WTC11 (cell line): ENCODE results near the gene PRPF31. TPM values are rescaled to one million over a fixed set of nuclear protein-coding genes. Genes with fewer than 3 reads are reported as not detected.

Experiments used
- CREB1 ChIP-seq: sonication (generic); formaldehyde crosslinking; IDR thresholded peaks from 2 replicates; pipeline ENCODE4 v1.8.0; 2023; ENCODE audit warnings: mild to moderate bottlenecking, missing genetic modification reagents
- CREM ChIP-seq: sonication (generic); formaldehyde crosslinking; IDR thresholded peaks from 2 replicates; pipeline ENCODE4 v1.8.1; 2022; ENCODE audit warnings: mild to moderate bottlenecking, missing genetic modification reagents, moderate library complexity
- ESRRA ChIP-seq: sonication (generic); formaldehyde crosslinking; IDR thresholded peaks from 2 replicates; pipeline ENCODE4 v1.8.1; 2022; ENCODE audit warnings: mild to moderate bottlenecking, missing genetic modification reagents, borderline replicate concordance
- ETV6 ChIP-seq: sonication (generic); formaldehyde crosslinking; IDR thresholded peaks from 2 replicates; pipeline ENCODE4 v1.8.1; 2022; ENCODE audit warnings: mild to moderate bottlenecking, missing genetic modification reagents
- FOXP1 ChIP-seq: sonication (generic); formaldehyde crosslinking; IDR thresholded peaks from 2 replicates; pipeline ENCODE4 v1.8.0; 2022; ENCODE audit warnings: missing genetic modification reagents, mild to moderate bottlenecking, moderate library complexity, borderline replicate concordance
- GTF2I ChIP-seq: fragments of 250-450 bp; sonication (Bioruptor Pico); conservative IDR thresholded peaks from 2 replicates; pipeline ENCODE4 v1.4.0; 2021; ENCODE audit warnings: mild to moderate bottlenecking
- KAT7 ChIP-seq: sonication (generic); formaldehyde crosslinking; IDR thresholded peaks from 2 replicates; pipeline ENCODE4 v1.8.1; 2023; ENCODE audit warnings: missing genetic modification reagents, mild to moderate bottlenecking, borderline replicate concordance
- MXD4 ChIP-seq: fragments of 250-450 bp; sonication (Bioruptor Pico); IDR thresholded peaks from 2 replicates; pipeline ENCODE4 v1.8.0; 2021; ENCODE audit warnings: mild to moderate bottlenecking, moderate library complexity, borderline replicate concordance
- NFE2L1 ChIP-seq: sonication (generic); formaldehyde crosslinking; IDR thresholded peaks from 2 replicates; pipeline ENCODE4 v1.8.1; 2023; ENCODE audit warnings: missing genetic modification reagents
- SP1 ChIP-seq: sonication (generic); formaldehyde crosslinking; conservative IDR thresholded peaks from 2 replicates; pipeline ENCODE4 v1.8.1; 2022; ENCODE audit warnings: missing genetic modification reagents
- TCF7 ChIP-seq: sonication (generic); formaldehyde crosslinking; IDR thresholded peaks from 2 replicates; pipeline ENCODE4 v1.8.0; 2022; ENCODE audit warnings: mild to moderate bottlenecking, low read depth, missing genetic modification reagents, moderate library complexity
- TEAD1 ChIP-seq: sonication (generic); formaldehyde crosslinking; IDR thresholded peaks from 2 replicates; pipeline ENCODE4 v1.8.0; 2022; ENCODE audit warnings: mild to moderate bottlenecking, missing genetic modification reagents
- total RNA-seq: library from RNA; stranded (reverse); gene quantifications from 3 replicates; pipeline ENCODE4 v1.2.3, GENCODE V29; 2021
- TF ChIP-seq, protein P1 (sequence below): sonication (generic); formaldehyde crosslinking; IDR thresholded peaks from 2 replicates; pipeline ENCODE4 v1.8.1; 2022; ENCODE audit warnings: missing genetic modification reagents, borderline replicate concordance
- TF ChIP-seq, protein P2 (sequence below): sonication (generic); formaldehyde crosslinking; IDR thresholded peaks from 2 replicates; pipeline ENCODE4 v1.8.1; 2022; ENCODE audit warnings: low read depth, missing genetic modification reagents, borderline replicate concordance
- TF ChIP-seq, protein P3 (sequence below): sonication (generic); formaldehyde crosslinking; IDR thresholded peaks from 2 replicates; pipeline ENCODE4 v1.8.0; 2023; ENCODE audit warnings: missing genetic modification reagents
- TF ChIP-seq, protein P4 (sequence below): sonication (generic); formaldehyde crosslinking; IDR thresholded peaks from 2 replicates; pipeline ENCODE4 v1.8.0; 2023; ENCODE audit warnings: mild to moderate bottlenecking, missing genetic modification reagents
- TF ChIP-seq, protein P5 (sequence below): fragments of 200-600 bp; IDR thresholded peaks from 2 replicates; pipeline ENCODE4 v1.8.0; 2022; ENCODE audit warnings: antibody characterized with exemption

Gene PRPF31
- total RNA-seq, 1 experiment from 2014 or later, result 92.8 TPM

DNA sequence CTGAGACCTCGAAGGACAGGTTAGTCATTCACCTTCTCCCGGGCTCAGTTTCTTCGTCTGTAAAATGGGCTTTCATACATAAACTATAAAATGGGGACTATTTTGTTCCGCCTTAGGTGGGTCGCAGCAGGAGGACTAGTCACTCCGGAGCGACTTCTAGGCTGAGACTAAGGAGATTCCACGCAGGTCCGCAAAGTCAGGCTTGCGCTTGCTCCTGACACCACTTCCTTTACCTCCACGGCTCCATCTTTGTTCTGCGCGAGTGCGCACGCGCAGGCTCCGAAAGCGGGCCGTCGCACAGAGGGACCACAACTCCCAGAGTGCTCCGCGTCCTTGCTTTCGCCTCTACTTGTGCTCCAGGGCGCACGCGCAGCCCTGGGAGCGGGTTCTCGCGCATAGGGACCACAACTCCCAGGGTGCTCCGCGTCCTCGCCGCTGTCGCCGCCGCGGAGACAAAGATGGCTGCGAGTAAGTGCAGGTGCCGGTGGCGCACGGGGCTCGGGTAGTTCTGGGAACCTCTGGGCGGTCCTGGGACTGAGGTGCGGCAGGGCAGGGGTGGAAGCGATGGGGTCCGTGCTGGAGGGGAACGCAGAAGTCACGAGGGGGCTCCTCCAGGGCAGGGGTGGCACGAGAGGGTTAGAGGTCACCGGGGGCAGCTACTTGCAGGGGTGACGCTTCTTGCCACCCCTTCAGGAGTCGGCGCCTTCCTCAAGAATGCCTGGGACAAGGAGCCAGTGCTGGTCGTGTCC is 13.0 kb upstream of the PRPF31 start, which contains the start of gene NDUFA3 (continued):
- TF ChIP-seq ESRRA, result 0 out of 2 replicates have a peak, but pooled peaks have one; percentile 76
- TF ChIP-seq MXD4 (CRISPR knock-in tag), result no peak
- no peak; the same call in 1 of the 2 replicates for TF ChIP-seq ETV6 (CRISPR knock-in tag)
- 0 out of 2 replicates have a peak, but pooled peaks have one; percentile 52 for TF ChIP-seq CREM (CRISPR knock-in tag)
- TF ChIP-seq CREB1 (CRISPR knock-in tag), result no peak
- TF ChIP-seq TEAD1 (CRISPR knock-in tag), result no peak
- TF ChIP-seq, protein P1, sequence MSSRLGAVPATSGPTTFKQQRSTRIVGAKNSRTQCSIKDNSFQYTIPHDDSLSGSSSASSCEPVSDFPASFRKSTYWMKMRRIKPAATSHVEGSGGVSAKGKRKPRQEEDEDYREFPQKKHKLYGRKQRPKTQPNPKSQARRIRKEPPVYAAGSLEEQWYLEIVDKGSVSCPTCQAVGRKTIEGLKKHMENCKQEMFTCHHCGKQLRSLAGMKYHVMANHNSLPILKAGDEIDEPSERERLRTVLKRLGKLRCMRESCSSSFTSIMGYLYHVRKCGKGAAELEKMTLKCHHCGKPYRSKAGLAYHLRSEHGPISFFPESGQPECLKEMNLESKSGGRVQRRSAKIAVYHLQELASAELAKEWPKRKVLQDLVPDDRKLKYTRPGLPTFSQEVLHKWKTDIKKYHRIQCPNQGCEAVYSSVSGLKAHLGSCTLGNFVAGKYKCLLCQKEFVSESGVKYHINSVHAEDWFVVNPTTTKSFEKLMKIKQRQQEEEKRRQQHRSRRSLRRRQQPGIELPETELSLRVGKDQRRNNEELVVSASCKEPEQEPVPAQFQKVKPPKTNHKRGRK (CRISPR knock-in tag), result no peak
- TF ChIP-seq, protein P2, sequence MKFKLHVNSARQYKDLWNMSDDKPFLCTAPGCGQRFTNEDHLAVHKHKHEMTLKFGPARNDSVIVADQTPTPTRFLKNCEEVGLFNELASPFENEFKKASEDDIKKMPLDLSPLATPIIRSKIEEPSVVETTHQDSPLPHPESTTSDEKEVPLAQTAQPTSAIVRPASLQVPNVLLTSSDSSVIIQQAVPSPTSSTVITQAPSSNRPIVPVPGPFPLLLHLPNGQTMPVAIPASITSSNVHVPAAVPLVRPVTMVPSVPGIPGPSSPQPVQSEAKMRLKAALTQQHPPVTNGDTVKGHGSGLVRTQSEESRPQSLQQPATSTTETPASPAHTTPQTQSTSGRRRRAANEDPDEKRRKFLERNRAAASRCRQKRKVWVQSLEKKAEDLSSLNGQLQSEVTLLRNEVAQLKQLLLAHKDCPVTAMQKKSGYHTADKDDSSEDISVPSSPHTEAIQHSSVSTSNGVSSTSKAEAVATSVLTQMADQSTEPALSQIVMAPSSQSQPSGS (CRISPR knock-in tag), result no peak
- TF ChIP-seq, protein P3, sequence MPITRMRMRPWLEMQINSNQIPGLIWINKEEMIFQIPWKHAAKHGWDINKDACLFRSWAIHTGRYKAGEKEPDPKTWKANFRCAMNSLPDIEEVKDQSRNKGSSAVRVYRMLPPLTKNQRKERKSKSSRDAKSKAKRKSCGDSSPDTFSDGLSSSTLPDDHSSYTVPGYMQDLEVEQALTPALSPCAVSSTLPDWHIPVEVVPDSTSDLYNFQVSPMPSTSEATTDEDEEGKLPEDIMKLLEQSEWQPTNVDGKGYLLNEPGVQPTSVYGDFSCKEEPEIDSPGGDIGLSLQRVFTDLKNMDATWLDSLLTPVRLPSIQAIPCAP (CRISPR knock-in tag), result peak; percentile 67; the same call in 1 of the 2 replicates
- peak; percentile 100 for TF ChIP-seq GTF2I (CRISPR knock-in tag)
- no peak for TF ChIP-seq KAT7 (CRISPR knock-in tag)
- TF ChIP-seq TCF7 (CRISPR knock-in tag), result no peak
- TF ChIP-seq SP1 (CRISPR knock-in tag), result peak; percentile 83
- TF ChIP-seq, protein P4, sequence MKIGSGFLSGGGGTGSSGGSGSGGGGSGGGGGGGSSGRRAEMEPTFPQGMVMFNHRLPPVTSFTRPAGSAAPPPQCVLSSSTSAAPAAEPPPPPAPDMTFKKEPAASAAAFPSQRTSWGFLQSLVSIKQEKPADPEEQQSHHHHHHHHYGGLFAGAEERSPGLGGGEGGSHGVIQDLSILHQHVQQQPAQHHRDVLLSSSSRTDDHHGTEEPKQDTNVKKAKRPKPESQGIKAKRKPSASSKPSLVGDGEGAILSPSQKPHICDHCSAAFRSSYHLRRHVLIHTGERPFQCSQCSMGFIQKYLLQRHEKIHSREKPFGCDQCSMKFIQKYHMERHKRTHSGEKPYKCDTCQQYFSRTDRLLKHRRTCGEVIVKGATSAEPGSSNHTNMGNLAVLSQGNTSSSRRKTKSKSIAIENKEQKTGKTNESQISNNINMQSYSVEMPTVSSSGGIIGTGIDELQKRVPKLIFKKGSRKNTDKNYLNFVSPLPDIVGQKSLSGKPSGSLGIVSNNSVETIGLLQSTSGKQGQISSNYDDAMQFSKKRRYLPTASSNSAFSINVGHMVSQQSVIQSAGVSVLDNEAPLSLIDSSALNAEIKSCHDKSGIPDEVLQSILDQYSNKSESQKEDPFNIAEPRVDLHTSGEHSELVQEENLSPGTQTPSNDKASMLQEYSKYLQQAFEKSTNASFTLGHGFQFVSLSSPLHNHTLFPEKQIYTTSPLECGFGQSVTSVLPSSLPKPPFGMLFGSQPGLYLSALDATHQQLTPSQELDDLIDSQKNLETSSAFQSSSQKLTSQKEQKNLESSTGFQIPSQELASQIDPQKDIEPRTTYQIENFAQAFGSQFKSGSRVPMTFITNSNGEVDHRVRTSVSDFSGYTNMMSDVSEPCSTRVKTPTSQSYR (CRISPR knock-in tag), result 0 out of 2 replicates have a peak, but pooled peaks have one; percentile 56
- TF ChIP-seq NFE2L1 (CRISPR knock-in tag), result peak; percentile 87
- TF ChIP-seq, protein P5, sequence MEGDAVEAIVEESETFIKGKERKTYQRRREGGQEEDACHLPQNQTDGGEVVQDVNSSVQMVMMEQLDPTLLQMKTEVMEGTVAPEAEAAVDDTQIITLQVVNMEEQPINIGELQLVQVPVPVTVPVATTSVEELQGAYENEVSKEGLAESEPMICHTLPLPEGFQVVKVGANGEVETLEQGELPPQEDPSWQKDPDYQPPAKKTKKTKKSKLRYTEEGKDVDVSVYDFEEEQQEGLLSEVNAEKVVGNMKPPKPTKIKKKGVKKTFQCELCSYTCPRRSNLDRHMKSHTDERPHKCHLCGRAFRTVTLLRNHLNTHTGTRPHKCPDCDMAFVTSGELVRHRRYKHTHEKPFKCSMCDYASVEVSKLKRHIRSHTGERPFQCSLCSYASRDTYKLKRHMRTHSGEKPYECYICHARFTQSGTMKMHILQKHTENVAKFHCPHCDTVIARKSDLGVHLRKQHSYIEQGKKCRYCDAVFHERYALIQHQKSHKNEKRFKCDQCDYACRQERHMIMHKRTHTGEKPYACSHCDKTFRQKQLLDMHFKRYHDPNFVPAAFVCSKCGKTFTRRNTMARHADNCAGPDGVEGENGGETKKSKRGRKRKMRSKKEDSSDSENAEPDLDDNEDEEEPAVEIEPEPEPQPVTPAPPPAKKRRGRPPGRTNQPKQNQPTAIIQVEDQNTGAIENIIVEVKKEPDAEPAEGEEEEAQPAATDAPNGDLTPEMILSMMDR, result no peak
- TF ChIP-seq FOXP1 (CRISPR knock-in tag), result peak; percentile 93
- TF ChIP-seq, all 79 proteins: peak for 22
